HepG2 (cell line): ENCODE data around the gene METRN. TPM values are rescaled to one million over a fixed set of nuclear protein-coding genes. Genes with fewer than 3 reads are reported as not detected.

Experiments used
- GATAD1 ChIP-seq: IDR thresholded peaks from 2 replicates; pipeline ENCODE4 v1.6.1; 2016; ENCODE audit warnings: missing genetic modification reagents, missing compliant biosample characterization
- SIN3B ChIP-seq: fragments of 150-350 bp; IDR thresholded peaks from 2 replicates; pipeline ENCODE4 v1.6.1; 2014; ENCODE audit warnings: low read length
- SNRNP70 ChIP-seq: fragments of 200-400 bp; formaldehyde crosslinking; IDR thresholded peaks from 2 replicates; pipeline ENCODE4 v1.6.1; 2017; ENCODE audit warnings: mild to moderate bottlenecking, low read depth, low read length, moderate library complexity
- TGIF2 ChIP-seq: IDR thresholded peaks from 2 replicates; pipeline ENCODE4 v1.6.1; 2016; ENCODE audit warnings: control low read depth, missing compliant biosample characterization
- ZBTB20 ChIP-seq: sonication (generic); formaldehyde crosslinking; IDR thresholded peaks from 2 replicates; pipeline ENCODE4 v1.8.1; 2023; ENCODE audit warnings: missing genetic modification reagents, low read depth, mild to moderate bottlenecking, borderline replicate concordance
- ZFY ChIP-seq: sonication (generic); formaldehyde crosslinking; IDR thresholded peaks from 2 replicates; pipeline ENCODE4 v1.4.0; 2020; ENCODE audit warnings: missing genetic modification reagents
- ZMYM2 ChIP-seq: sonication (generic); formaldehyde crosslinking; IDR thresholded peaks from 2 replicates; pipeline ENCODE4 v1.8.0; 2022; ENCODE audit warnings: mild to moderate bottlenecking, missing genetic modification reagents
- ZNF207 ChIP-seq: fragments of 450-650 bp; IDR thresholded peaks from 2 replicates; pipeline ENCODE4 v1.6.1; 2016; ENCODE audit warnings: antibody characterized with exemption, borderline replicate concordance
- ZNF280B ChIP-seq: sonication (generic); formaldehyde crosslinking; IDR thresholded peaks from 2 replicates; pipeline ENCODE4 v1.5.0; 2020; ENCODE audit warnings: missing genetic modification reagents, mild to moderate bottlenecking, borderline replicate concordance
- ZNF34 ChIP-seq: sonication (generic); formaldehyde crosslinking; IDR thresholded peaks from 2 replicates; pipeline ENCODE4 v1.4.0; 2020; ENCODE audit warnings: mild to moderate bottlenecking, missing genetic modification reagents, borderline replicate concordance
- ZNF646 ChIP-seq: sonication (generic); formaldehyde crosslinking; IDR thresholded peaks from 2 replicates; pipeline ENCODE4 v1.9.0; 2021; ENCODE audit warnings: mild to moderate bottlenecking, missing genetic modification reagents
- ZNF724P ChIP-seq: sonication (generic); formaldehyde crosslinking; IDR thresholded peaks from 2 replicates; pipeline ENCODE4 v1.8.0; 2022; ENCODE audit warnings: missing genetic modification reagents, borderline replicate concordance
- polyA plus RNA-seq, 8 experiments: library from polyadenylated mRNA; depleted of rRNA in 3 of 8; stranded (reverse) in 7 of 8; unstranded in 1 of 8; fragments of >200 nt; fragmentation: Illumina TruSeq in 4 of 8; extraction: Trizol in 4 of 8; gene quantifications; 2 replicates each; pipeline versions ENCODE4 v1.2.1 to v1.2.3, GENCODE V29; 2011 to 2016; ENCODE audit warnings: low read depth in 4 of 8, missing spikeins in 1 of 8, mixed read lengths in 1 of 8; ENCODE audit not compliant: insufficient read depth in 1 of 8
- total RNA-seq, 5 experiments: library from RNA; depleted of rRNA; stranded (reverse); fragments of >200 nt; fragmentation: Illumina TruSeq; extraction: Trizol; gene quantifications; 2 replicates each; pipeline ENCODE4 v1.2.3, GENCODE V29; 2016; ENCODE audit warnings: low read depth in 1 of 5
- TF ChIP-seq, protein P1 (sequence below): sonication (generic); formaldehyde crosslinking; conservative IDR thresholded peaks from 2 replicates; pipeline ENCODE4 v1.4.0; 2020; ENCODE audit warnings: mild to moderate bottlenecking, missing genetic modification reagents, moderate library complexity
- TF ChIP-seq, protein P2 (sequence below): sonication (generic); formaldehyde crosslinking; IDR thresholded peaks from 2 replicates; pipeline ENCODE4 v1.8.1; 2022; ENCODE audit warnings: low read depth, mild to moderate bottlenecking, missing genetic modification reagents

Gene METRN
- total and polyA plus RNA-seq, 2 of the 13 experiments (the other 11 are each of a cell fraction or from before 2014, with no cell fraction given), result 25.5 to 46.1 TPM

DNA sequence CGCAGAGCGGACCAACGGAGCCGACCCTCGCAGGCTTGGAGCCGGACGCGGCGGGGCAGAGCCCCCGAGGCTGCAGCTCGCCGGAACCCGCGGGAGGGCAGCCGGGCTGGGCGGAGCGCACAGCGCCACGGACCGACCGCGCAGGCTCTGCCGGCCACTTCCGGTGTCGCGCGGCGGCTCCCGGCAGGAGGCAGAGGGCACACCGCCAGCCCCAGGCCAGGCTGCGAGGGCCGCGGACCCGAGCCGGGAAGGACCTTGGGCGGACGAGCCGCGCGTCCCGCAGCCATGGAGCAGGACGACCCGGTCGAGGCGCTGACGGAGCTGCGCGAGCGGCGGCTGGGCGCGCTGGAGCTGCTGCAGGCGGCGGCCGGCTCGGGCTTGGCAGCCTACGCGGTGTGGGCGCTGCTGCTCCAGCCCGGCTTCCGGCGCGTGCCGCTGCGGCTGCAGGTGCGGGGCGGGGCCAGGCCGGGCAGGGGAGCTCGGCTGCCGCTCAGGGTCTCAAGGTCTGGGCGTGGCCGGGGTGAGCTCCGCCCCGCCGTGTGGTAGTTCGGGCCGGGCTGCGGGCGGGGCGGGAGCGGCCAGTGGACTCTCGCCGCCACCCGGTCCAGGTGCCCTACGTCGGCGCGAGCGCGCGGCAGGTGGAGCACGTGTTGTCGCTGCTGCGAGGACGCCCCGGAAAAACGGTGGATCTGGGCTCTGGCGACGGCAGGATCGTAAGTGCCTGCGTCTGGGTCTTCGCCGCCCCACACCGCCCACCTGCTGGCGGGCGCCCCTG lies 6.3 kb downstream of the METRN start, which contains the start of gene ANTKMT (continued):
- TF ChIP-seq ZNF646 (CRISPR knock-in tag) (no peak), ZBTB20 (CRISPR knock-in tag) (0 out of 2 replicates have a peak, but pooled peaks have one; percentile 21), ZFY (CRISPR knock-in tag) (peak; percentile 99), ZNF207 (no peak), ZNF34 (0 out of 2 replicates have a peak, but pooled peaks have one; percentile 67), GATAD1 (peak; percentile 93), SNRNP70 (no peak), ZMYM2 (no peak), TGIF2 (CRISPR knock-in tag) (0 out of 2 replicates have a peak, but pooled peaks have one; percentile 34), ZNF724P (CRISPR knock-in tag) (peak; percentile 47), SIN3B (peak; percentile 78), ZNF280B (CRISPR knock-in tag) (peak; percentile 84)
- TF ChIP-seq, protein P1, sequence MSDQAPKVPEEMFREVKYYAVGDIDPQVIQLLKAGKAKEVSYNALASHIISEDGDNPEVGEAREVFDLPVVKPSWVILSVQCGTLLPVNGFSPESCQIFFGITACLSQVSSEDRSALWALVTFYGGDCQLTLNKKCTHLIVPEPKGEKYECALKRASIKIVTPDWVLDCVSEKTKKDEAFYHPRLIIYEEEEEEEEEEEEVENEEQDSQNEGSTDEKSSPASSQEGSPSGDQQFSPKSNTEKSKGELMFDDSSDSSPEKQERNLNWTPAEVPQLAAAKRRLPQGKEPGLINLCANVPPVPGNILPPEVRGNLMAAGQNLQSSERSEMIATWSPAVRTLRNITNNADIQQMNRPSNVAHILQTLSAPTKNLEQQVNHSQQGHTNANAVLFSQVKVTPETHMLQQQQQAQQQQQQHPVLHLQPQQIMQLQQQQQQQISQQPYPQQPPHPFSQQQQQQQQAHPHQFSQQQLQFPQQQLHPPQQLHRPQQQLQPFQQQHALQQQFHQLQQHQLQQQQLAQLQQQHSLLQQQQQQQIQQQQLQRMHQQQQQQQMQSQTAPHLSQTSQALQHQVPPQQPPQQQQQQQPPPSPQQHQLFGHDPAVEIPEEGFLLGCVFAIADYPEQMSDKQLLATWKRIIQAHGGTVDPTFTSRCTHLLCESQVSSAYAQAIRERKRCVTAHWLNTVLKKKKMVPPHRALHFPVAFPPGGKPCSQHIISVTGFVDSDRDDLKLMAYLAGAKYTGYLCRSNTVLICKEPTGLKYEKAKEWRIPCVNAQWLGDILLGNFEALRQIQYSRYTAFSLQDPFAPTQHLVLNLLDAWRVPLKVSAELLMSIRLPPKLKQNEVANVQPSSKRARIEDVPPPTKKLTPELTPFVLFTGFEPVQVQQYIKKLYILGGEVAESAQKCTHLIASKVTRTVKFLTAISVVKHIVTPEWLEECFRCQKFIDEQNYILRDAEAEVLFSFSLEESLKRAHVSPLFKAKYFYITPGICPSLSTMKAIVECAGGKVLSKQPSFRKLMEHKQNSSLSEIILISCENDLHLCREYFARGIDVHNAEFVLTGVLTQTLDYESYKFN (CRISPR knock-in tag), result peak; percentile 7
- TF ChIP-seq, protein P2, sequence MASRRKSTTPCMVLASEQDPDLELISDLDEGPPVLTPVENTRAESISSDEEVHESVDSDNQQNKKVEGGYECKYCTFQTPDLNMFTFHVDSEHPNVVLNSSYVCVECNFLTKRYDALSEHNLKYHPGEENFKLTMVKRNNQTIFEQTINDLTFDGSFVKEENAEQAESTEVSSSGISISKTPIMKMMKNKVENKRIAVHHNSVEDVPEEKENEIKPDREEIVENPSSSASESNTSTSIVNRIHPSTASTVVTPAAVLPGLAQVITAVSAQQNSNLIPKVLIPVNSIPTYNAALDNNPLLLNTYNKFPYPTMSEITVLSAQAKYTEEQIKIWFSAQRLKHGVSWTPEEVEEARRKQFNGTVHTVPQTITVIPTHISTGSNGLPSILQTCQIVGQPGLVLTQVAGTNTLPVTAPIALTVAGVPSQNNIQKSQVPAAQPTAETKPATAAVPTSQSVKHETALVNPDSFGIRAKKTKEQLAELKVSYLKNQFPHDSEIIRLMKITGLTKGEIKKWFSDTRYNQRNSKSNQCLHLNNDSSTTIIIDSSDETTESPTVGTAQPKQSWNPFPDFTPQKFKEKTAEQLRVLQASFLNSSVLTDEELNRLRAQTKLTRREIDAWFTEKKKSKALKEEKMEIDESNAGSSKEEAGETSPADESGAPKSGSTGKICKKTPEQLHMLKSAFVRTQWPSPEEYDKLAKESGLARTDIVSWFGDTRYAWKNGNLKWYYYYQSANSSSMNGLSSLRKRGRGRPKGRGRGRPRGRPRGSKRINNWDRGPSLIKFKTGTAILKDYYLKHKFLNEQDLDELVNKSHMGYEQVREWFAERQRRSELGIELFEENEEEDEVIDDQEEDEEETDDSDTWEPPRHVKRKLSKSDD (CRISPR knock-in tag), result peak; percentile 58; the same call in 1 of the 2 replicates
